Measurements from ENCODE around the gene ZNF605.
"Not testable (repeated sequence)": the region's sequence is repeated elsewhere in the genome, so short reads cannot be mapped to it uniquely, and the experiment has no call there.

Gene ZNF605

GRCh38 chr12:132948146-132949066 lies 7.7 kb downstream of the ZNF605 start:
- DNase-seq = no peak

GRCh38 chr12:132946246-132946820 lies 9.8 kb downstream of the ZNF605 start:
- DNase-seq = no peak

GRCh38 chr12:132945806-132946205 lies 10.3 kb downstream of the ZNF605 start:
- no peak for DNase-seq

GRCh38 chr12:132942611-132943010 lies 13.5 kb downstream of the ZNF605 start:
- no peak for DNase-seq

- no peak for DNase-seq
Observed at GRCh38 chr12:132941336-132941954, 14.7 kb downstream of the ZNF605 start.

- no peak for DNase-seq
Observed at GRCh38 chr12:132940071-132940719, 15.9 kb downstream of the ZNF605 start.

GRCh38 chr12:132938807-132939206 lies 17.3 kb downstream of the ZNF605 start:
- not testable (repeated sequence) for DNase-seq

GRCh38 chr12:132937476-132937875 lies 18.6 kb downstream of the ZNF605 start:
- no peak for DNase-seq

- DNase-seq = not testable (repeated sequence)
Observed at GRCh38 chr12:132936921-132937320, 19.2 kb downstream of the ZNF605 start.

GRCh38 chr12:132936163-132936562 lies 19.9 kb downstream of the ZNF605 start:
- DNase-seq = no peak

GRCh38 chr12:132926415-132926833 lies 29.7 kb downstream of the ZNF605 start:
- no peak for DNase-seq

GRCh38 chr12:132925597-132926414 lies 30.3 kb downstream of the ZNF605 start:
- DNase-seq = no peak

- no peak for DNase-seq
Observed at GRCh38 chr12:132924356-132924755, 31.8 kb downstream of the ZNF605 start.

- DNase-seq = no peak
Observed at GRCh38 chr12:132923356-132923909, 32.7 kb downstream of the ZNF605 start.

- DNase-seq = no peak
Observed at GRCh38 chr12:132922676-132923075, 33.4 kb downstream of the ZNF605 start.

GRCh38 chr12:132921685-132922084 lies 34.4 kb downstream of the ZNF605 start:
- no peak for DNase-seq

GRCh38 chr12:132918680-132919079 lies 37.4 kb downstream of the ZNF605 start:
- no peak for DNase-seq

GRCh38 chr12:132909030-132909368 lies 47.1 kb downstream of the ZNF605 start:
- DNase-seq = no peak

GRCh38 chr12:132908145-132909029 lies 47.7 kb downstream of the ZNF605 start:
- peak; percentile 97 for DNase-seq

GRCh38 chr12:132907789-132908144 lies 48.3 kb downstream of the ZNF605 start:
- not testable (repeated sequence) for DNase-seq

- DNase-seq = no peak
Observed at GRCh38 chr12:132907216-132907615, 48.9 kb downstream of the ZNF605 start.
